A673 (cell line): Measurements from ENCODE around the gene TTLL12. TPM values are rescaled to one million over a fixed set of nuclear protein-coding genes. Genes with fewer than 3 reads are reported as not detected.

Experiments used
- BruUV-seq: library from RNA; stranded (reverse); fragments of 400-500 nt; replicated peaks from 2 replicates; lab custom pipeline; 2021; lab: Mats Ljungman, UMichigan
- CTCF ChIA-PET: fragments of 300-600 bp; sonication (Branson Sonifier 250); formaldehyde crosslinking; loops from one replicate; lab custom pipeline; 2022; ENCODE audit warnings: antibody characterized with exemption; lab: Charles Lee
- POLR2A ChIA-PET: fragments of 300-600 bp; sonication (Branson Sonifier 250); formaldehyde crosslinking; loops from one replicate; lab custom pipeline; 2022; ENCODE audit warnings: antibody characterized with exemption; ENCODE audit not compliant: low non-redundant PET; lab: Charles Lee
- DNase-seq: peaks from one replicate; pipeline ENCODE4 v3.0.0-alpha.2; 2015; ENCODE audit warnings: low spot score
- H3K27ac ChIP-seq: fragments of 200-600 bp; sonication (generic); 2 replicates; pipeline ENCODE4 v1.5.1; 2016; ENCODE audit warnings: mixed run types, low read depth, mild to moderate bottlenecking, mixed read lengths, antibody characterized with exemption, low read length; ENCODE audit not compliant: poor library complexity, severe bottlenecking
- H3K27me3 ChIP-seq: fragments of 200-600 bp; sonication (generic); replicated peaks from 2 replicates; pipeline ENCODE4 v1.6.1; 2017; ENCODE audit warnings: mixed run types, low read depth, mild to moderate bottlenecking, mixed read lengths, antibody characterized with exemption, low read length; ENCODE audit not compliant: insufficient read depth, poor library complexity
- H3K36me3 ChIP-seq: fragments of 200-600 bp; sonication (generic); 2 replicates; pipeline ENCODE4 v1.6.1; 2016; ENCODE audit warnings: mixed run types, mild to moderate bottlenecking, mixed read lengths, antibody characterized with exemption, low read length; ENCODE audit not compliant: insufficient read depth, poor library complexity, severe bottlenecking
- H3K4me1 ChIP-seq: fragments of 200-600 bp; sonication (generic); 2 replicates; pipeline ENCODE4 v1.6.1; 2017; ENCODE audit warnings: mixed run types, mild to moderate bottlenecking, mixed read lengths, antibody characterized with exemption, low read length; ENCODE audit not compliant: insufficient read depth, poor library complexity, severe bottlenecking
- H3K4me3 ChIP-seq: fragments of 200-600 bp; sonication (generic); 2 replicates; pipeline ENCODE4 v1.5.1; 2016; ENCODE audit warnings: low read depth, mixed run types, mild to moderate bottlenecking, mixed read lengths, low read length; ENCODE audit not compliant: poor library complexity, severe bottlenecking
- H3K9me3 ChIP-seq: fragments of 200-600 bp; sonication (generic); 2 replicates; pipeline ENCODE4 v1.6.1; 2016; ENCODE audit warnings: mixed run types, low read depth, mild to moderate bottlenecking, mixed read lengths, antibody characterized with exemption, low read length; ENCODE audit not compliant: poor library complexity, severe bottlenecking
- CTCF ChIP-seq: fragments of 300-800, 200-600 bp; sonication (generic); conservative IDR thresholded peaks from 2 replicates; pipeline ENCODE4 v1.5.1; 2017; ENCODE audit warnings: low read depth, mild to moderate bottlenecking, antibody characterized with exemption, low read length, moderate library complexity, mixed read lengths
- EZH2 ChIP-seq: fragments of 200-600 bp; sonication (generic); IDR thresholded peaks from 2 replicates; pipeline ENCODE4 v1.6.1; 2017; ENCODE audit warnings: borderline replicate concordance, low read depth, mild to moderate bottlenecking, mixed read lengths, antibody characterized with exemption, low read length; ENCODE audit not compliant: poor library complexity, severe bottlenecking
- intact Hi-C: fragments of 100-400 bp; cut with micrococcal nuclease; formaldehyde crosslinking; loops from one replicate; pipeline ENCODE4 v1.10.0; 2022; ENCODE audit not compliant: unreplicated experiment
- total RNA-seq: library from RNA; stranded (reverse); gene quantifications from 2 replicates; pipeline ENCODE4 v1.2.3, GENCODE V29; 2021

The TTLL12 gene
- total RNA-seq, 1 experiment from 2014 or later, result 138 TPM

GRCh38 chr22:43226377-43227238 lies 39.7 kb upstream of the TTLL12 start:
- no peaks in the 10 kb centered on the region for H3K36me3 ChIP-seq
- H3K4me3 ChIP-seq, result no peak overlapping the region
- intact Hi-C loops, result no loop called here
- ChIA-PET CTCF (no interaction called here), POLR2A (interaction anchor here (0.6 kb wide), 1 partner anchor 404 kb away, joined by 31 read pairs; no protein-coding TSS in a partner anchor)
- H3K27me3 ChIP-seq, result no peaks in the 10 kb centered on the region
- H3K4me1 ChIP-seq, result peaks cover 13% of the 10 kb centered on the region
- DNase-seq, result no peak
- no peaks in the 10 kb centered on the region for H3K9me3 ChIP-seq
- no TSS peak for BruUV-seq
- no peak for TF ChIP-seq EZH2
- no peak overlapping the region for H3K27ac ChIP-seq

GRCh38 chr22:43225609-43226008 lies 38.7 kb upstream of the TTLL12 start:
- H3K27ac ChIP-seq, result no peak overlapping the region
- ChIA-PET POLR2A (no interaction called here), CTCF (no interaction called here)
- H3K27me3 ChIP-seq, result no peaks in the 10 kb centered on the region
- H3K4me1 ChIP-seq, result peaks cover 13% of the 10 kb centered on the region
- BruUV-seq, result no TSS peak
- H3K36me3 ChIP-seq, result no peaks in the 10 kb centered on the region
- no peaks in the 10 kb centered on the region for H3K9me3 ChIP-seq
- no peak overlapping the region for H3K4me3 ChIP-seq
- TF ChIP-seq CTCF (no peak), EZH2 (no peak)
- no peak for DNase-seq
- intact Hi-C loops, result no loop called here

GRCh38 chr22:43222987-43223386 lies 36.1 kb upstream of the TTLL12 start:
- no peaks in the 10 kb centered on the region for H3K9me3 ChIP-seq
- no TSS peak for BruUV-seq
- H3K36me3 ChIP-seq, result no peaks in the 10 kb centered on the region
- no peak for DNase-seq
- H3K4me3 ChIP-seq, result no peak overlapping the region
- no peak overlapping the region for H3K27ac ChIP-seq
- intact Hi-C loops, result no loop called here
- H3K4me1 ChIP-seq, result peaks cover 13% of the 10 kb centered on the region
- POLR2A ChIA-PET, result no interaction called here
- TF ChIP-seq CTCF (no peak), EZH2 (no peak)
- CTCF ChIA-PET, result no interaction called here
- no peaks in the 10 kb centered on the region for H3K27me3 ChIP-seq
